HG03571 (cell line): ENCODE results near the gene DDOST.
"Not testable (repeated sequence)": the region's sequence is repeated elsewhere in the genome, so short reads cannot be mapped to it uniquely, and the experiment has no call there.

Source experiments
- ATAC-seq: cut with Tn5 transposase; IDR thresholded peaks from one replicate; pipeline ENCODE4 v1.9.1; 2021; ENCODE audit not compliant: unreplicated experiment

DDOST gene

DNA sequence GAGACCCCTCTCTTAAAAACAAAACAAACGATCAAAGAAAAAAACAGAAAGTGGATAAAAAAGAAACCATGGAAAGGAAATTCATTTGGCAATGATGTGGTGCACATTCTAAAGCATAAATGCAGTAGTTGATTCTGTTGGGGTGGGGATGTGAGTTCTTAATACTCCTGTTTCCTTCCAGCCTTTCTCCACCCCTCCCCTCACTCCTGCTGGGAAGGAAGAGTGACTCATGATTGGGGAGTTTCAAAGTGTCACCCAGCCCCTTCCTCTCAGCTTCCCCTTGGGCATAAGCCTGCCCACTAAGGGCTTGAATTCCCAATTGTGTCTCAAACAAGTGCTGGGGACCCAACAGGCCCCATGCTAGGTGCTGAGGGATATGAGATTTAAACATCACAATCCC lies 34.6 kb downstream of the DDOST start:
- no peak for ATAC-seq

- ATAC-seq: no peak
Observed at GRCh38 chr1:20626098-20626427, 35.1 kb downstream of the DDOST start.

DNA sequence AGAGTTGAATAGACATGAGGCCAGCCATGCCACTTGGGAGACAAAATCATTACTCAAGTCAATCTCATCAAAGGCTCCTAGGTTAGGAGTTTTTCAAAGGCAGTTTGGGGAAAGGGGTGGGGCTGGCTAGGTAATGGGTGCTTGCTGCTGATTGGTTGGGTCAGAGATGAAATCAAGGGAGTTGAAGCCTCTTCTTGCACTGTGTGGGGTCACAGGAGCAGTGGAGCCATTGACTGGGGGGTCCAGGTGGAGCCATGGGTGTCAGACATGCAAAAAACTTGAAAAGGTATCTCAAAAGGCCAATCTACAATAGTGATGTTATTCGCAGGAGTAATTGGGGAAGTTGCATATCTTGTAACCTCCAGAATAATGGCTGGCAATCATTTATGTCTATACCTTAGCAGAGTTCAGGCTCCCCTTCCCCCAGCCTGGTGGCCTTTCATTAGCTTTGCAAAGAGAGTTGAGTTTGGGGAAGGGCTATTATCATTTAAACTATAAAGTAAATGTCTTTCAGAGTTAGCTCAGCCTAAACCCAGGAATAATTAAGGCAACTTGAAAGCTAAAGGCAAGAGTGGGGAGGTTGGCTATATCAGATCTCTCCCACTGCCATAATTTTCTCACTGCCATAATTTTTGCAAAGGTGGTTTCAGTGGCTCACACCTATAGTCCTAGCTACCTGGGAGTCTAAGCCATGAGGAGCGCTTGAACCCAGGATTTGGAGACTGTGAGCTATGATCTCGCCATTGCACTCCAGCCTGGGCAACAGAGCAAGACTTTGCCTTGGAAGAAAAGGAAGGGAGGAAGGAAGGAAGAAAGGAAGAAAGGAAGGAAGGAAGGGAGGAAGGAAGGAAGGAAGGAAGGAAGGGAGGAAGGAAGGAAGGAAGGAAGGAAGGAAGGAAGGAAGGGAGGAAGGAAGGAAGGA lies 35.7 kb downstream of the DDOST start:
- no peak for ATAC-seq

DNA sequence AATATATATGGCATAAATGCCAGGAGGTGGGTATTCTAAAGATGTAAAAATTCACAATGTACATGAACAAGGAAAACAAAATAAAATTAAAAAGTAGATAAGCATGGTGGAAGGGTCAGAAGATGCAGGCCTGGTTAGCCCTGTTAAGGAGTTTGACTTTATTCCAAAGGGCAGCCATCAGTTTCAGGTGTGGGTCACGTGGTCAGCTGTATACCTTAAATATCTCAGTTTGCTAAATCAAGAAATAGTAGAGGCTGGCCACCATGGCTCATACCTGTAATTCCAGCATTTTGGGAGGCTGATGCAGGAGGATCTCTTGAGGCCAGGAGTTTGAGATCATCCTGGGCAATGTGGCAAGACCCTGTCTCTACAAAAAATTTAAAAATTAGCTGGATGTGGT lies 36.5 kb downstream of the DDOST start:
- no peak for ATAC-seq

DNA sequence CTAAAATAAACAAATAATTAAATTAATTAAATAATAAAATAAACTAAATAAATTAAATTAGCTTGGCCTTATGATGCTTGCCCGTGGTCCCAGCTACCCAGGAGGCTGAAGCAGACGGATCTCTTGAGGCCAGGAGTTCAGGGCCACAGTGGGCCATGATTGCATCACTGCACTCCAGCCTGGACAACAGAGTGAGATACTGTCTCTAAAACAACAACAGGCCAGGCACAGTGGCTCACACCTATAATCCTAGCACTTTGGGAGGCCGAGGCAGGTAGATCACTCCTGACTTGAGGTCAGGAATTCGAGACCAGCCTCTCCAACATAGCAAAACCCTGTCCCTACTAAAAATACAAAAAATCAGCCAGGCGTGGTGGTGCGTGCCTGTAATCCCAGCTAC lies 40.2 kb downstream of the DDOST start:
- ATAC-seq: no peak

GRCh38 chr1:20619999-20620398 lies 41.2 kb downstream of the DDOST start:
- no peak for ATAC-seq

DNA sequence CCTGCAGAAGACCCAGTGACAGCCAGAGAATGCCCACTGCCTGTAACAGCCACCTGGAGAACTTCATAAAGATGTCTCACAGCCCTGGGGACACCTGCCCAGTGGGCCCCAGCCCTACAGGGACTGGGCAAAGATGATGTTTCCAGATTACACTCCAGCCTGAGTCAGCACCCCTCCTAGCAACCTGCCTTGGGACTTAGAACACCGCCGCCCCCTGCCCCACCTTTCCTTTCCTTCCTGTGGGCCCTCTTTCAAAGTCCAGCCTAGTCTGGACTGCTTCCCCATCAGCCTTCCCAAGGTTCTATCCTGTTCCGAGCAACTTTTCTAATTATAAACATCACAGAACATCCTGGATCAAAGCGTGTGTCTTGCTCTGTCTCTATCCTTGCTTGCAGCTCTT lies 42.6 kb downstream of the DDOST start:
- no peak for ATAC-seq

DNA sequence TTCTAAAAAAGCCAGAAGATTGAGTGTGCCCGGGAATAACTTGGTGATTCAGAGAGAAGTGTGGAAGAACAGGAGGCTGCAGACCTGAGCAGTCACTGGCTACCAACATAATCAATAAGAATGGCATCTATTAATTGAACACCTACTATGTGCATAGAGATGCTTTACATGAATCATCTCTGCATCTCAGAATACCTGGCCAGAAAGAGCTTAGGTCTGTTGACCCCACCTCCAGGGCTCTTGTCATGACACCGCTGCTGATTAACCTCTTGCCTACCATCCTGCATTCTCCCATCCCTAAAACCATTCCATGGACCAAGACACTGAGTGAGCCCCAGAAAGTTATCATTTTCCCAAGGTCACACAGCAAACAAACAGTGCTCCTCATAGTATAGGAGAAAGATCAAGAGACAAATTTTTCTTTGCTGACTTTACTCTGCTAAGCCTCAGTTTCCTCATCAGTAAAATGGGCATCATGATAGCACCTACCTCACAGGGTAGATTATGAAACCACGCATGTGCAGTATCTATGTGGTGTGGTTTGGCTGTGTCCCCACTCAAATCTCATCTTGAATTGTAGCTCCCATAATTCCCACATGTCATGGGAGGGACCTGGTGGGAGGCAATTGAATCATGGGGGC lies 44.2 kb downstream of the DDOST start:
- no peak for ATAC-seq

- ATAC-seq: no peak
Observed at GRCh38 chr1:20615946-20616846, 45.0 kb downstream of the DDOST start.

- no peak for ATAC-seq
Observed at GRCh38 chr1:20614131-20614579, 47.0 kb downstream of the DDOST start.

- ATAC-seq: no peak
Observed at GRCh38 chr1:20612221-20612746, 48.9 kb downstream of the DDOST start.

- no peak for ATAC-seq
Observed at GRCh38 chr1:20611652-20612051, 49.5 kb downstream of the DDOST start.

- no peak for ATAC-seq
Observed at GRCh38 chr1:20610970-20611369, 50.2 kb downstream of the DDOST start.

GRCh38 chr1:20609541-20609940 lies 51.6 kb downstream of the DDOST start:
- ATAC-seq: no peak

DNA sequence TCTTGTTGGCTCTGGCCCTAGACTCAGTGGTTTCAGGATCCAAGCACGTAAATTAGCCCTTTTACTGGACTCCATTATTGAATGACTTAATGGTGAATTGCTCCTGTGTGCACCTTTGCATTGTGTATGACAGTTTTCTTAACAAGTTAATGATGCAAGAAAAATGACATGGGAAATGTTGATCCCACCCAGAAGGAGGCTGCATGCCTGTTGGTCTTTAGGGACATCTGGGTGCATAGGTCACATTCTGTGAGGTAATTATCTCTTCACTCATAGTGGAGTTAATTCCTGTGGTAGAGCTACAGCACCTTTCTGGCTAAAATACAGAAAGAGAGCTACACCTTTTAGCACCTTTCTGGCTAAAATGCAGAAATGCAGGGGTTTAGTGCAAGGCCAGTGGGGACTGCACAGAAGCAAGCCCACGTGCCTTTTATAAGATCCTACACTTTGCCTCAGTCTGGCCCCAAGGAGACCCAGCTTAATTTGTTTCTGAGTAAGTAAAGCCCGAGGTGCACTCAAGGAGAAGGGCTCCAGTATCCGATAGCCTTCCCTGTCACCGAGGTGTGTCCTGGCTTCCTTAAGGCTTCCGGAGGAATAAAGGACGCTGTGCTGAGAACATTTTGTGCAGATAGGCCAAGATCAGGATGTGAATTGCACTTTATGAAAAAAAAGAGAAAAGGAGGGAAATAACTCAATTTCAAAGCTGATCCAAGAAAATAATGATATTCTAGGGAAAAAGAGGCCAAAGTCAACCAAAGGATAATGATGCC lies 54.2 kb downstream of the DDOST start:
- ATAC-seq: not testable (repeated sequence)

- no peak for ATAC-seq
Observed at GRCh38 chr1:20604678-20605077, 56.5 kb downstream of the DDOST start.

DNA sequence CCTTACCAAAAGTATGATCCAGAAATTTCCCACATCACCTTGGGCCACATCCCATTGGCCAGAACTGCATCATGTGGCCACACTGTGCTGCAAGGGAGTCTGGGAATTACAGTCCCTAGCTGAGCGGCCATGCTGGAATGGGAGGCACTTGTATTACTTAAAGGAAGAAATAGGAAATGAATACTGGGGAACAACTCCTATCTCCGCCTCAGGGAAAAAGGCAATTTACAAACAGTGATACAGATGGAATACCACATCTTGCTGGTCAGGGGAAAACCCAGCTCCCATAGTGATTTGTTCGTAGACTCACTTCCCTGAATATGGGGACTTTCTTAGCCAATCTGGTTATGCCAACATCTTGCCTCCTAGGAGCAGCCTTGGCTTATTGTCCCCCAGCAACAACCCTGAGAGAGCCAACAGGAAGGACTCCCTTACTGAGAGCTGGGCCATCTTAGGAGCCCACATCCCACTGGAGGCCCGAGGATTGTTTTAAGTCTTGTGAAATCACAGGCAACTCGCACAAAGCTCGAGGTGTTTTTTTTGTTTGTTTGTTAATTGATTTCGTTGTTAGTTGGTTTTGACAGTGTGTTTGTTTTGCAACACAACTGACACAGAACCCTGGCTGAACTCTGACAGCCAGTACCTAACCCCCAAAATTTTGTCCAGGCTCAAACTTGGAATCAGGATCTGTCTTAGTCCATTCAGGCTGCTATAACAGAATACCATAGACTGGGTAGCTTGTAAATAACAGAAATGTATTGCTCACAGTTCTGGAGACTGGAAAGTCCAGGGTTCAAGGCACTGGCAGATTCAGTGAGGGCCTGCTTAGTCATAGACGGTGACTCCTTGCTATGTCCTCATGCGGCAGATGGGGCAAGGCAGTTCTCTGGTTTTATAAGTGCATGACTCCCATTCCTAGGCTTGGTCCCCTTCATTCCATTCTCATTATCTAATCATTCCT lies 57.4 kb downstream of the DDOST start:
- ATAC-seq: no peak

DNA sequence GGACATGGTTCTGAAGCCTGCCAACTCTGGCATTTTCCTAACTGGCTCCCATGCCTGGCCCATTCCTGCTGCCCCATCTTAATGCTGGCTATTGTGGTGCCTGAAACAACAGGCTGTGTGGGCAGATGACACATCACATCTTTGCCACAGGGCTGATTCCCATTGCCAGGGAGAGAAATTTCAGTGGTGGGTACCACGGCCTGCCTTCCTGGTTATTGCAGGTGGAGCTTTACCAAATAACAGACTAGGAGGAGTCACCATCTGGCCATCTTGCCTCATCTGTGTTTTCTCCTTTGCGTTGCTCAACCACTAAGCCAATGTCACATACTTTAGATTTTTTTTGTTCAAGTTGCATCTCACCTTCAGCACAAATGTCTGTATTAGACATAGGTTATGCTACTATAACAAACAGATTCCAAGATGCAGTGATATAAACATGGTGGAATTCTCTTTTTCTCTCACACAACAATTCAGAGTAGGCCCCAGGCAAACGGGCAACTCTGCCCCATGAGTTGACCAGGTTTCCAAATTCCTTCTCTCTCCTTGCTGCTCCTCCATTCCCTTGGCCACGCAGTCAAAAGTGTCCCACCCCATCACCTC lies 58.2 kb downstream of the DDOST start:
- no peak for ATAC-seq
